Measurements from ENCODE around the gene MAP7. TPM values are rescaled to one million over a fixed set of nuclear protein-coding genes. Genes with fewer than 3 reads are reported as not detected.

MAP7 gene
- total and polyA plus RNA-seq, 9 of the 15 experiments (the other 6 are each of a cell fraction or from before 2014, with no cell fraction given) = 0.76 to 7.7 (median 3.9) TPM

DNA sequence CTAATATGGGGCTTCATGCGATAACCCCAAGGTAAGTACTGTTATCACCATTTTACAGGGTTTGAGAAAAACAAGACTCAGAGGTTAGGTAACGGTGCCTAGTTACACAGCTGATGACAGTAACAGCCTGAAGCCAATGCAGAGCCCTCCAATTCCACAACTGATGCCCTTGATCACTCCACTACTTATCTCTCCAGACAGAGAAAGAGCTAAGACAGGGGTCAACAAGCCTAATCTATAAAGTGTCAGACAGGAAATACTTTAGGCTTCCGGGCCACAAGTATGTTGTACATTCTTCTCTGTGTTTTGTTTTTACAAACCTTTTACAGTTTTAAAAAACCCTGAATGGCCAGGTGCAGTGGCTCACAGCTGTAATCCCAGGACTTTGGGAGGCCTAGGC lies 50.9 kb downstream of the MAP7 start:
- ChIA-PET CTCF (ENCODE audit: low intra/inter-chr PET ratio) (no interaction called here), POLR2A (interaction anchor here (1.2 kb wide), 1 partner anchor 10 kb away, joined by 4 read pairs; no protein-coding TSS in a partner anchor)
- no peaks in the 10 kb centered on the region for H3K27me3 ChIP-seq (ENCODE audit: control insufficient read depth in 2 of 2, insufficient read depth in 2 of 2, low read length in 2 of 2)
- H2AFZ ChIP-seq (ENCODE audit: low read depth, low read length) = no peak overlapping the region; the same call in 1 of the 2 replicates
- 2% methylated on average over 3 of the region's 3 CpGs for WGBS (ENCODE audit: insufficient coverage, low coverage, missing lambda C conversion rate)
- no peaks in the 10 kb centered on the region for H3K36me3 ChIP-seq (ENCODE audit: control insufficient read depth, insufficient read depth, low read length)
- H4K20me1 ChIP-seq (replicated peaks; ENCODE audit: control insufficient read depth, insufficient read depth, low read length) = no peaks in the 10 kb centered on the region
- no peak overlapping the region for H3K27ac ChIP-seq (ENCODE audit: extremely low read depth, low read depth, low read length)
- in situ Hi-C loops (cut with MboI) = no loop called here
- DNase-seq (ENCODE audit: extremely low read depth in 1 of 4, low spot score in 3 of 4) (peak in 2 of 4 experiments; percentile 27 to 70), ATAC-seq (peak; percentile 77), FAIRE-seq (peak; percentile 58)
- H3K9me3 ChIP-seq (replicated peaks; ENCODE audit: control insufficient read depth, insufficient read depth, low read depth, low read length) = no peaks in the 10 kb centered on the region
- no peaks in the 10 kb centered on the region for H3K79me2 ChIP-seq (ENCODE audit: control insufficient read depth, insufficient read depth, low read length)
- H3K9ac ChIP-seq (ENCODE audit: insufficient read depth in 1 of 2, low read depth in 2 of 2, low read length in 2 of 2) = no peak overlapping the region
- intact Hi-C loops (cut with micrococcal nuclease) = no loop called here
- H3K9me1 ChIP-seq (ENCODE audit: control insufficient read depth, insufficient read depth, low read length) = no peaks in the 10 kb centered on the region
- no peak overlapping the region for H3K4me3 ChIP-seq
- no peak overlapping the region; the same call in 1 of the 2 replicates for H3K4me2 ChIP-seq (ENCODE audit: insufficient read depth, low read length)
- no TSS peak for BruUV-seq (replicated peaks)
- peaks cover 0 to 13% of the 10 kb centered on the region in 2 experiments; a peak in 2 of 5 replicates for H3K4me1 ChIP-seq (replicated peaks in 1 of 2; ENCODE audit: control insufficient read depth in 2 of 2, insufficient read depth in 2 of 2, low read length in 2 of 2)
- TF ChIP-seq TBL1XR1 (IDR thresholded peaks at IDR 0.05; ENCODE audit: low read length in 2 of 2) = 0 out of 4 replicates have a peak, but pooled peaks of 1 of the 2 experiments have one; percentile 56
- TF ChIP-seq, protein P1, sequence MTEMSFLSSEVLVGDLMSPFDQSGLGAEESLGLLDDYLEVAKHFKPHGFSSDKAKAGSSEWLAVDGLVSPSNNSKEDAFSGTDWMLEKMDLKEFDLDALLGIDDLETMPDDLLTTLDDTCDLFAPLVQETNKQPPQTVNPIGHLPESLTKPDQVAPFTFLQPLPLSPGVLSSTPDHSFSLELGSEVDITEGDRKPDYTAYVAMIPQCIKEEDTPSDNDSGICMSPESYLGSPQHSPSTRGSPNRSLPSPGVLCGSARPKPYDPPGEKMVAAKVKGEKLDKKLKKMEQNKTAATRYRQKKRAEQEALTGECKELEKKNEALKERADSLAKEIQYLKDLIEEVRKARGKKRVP (CRISPR knock-in tag; IDR thresholded peaks at IDR 0.05) = no peak
- TF ChIP-seq NCOR1 (IDR thresholded peaks at IDR 0.05) = peak; percentile 75
- TF ChIP-seq DMBX1 (CRISPR knock-in tag; IDR thresholded peaks at IDR 0.05; ENCODE audit: borderline replicate concordance) = peak; percentile 67; the same call in 1 of the 2 replicates
- TF ChIP-seq RNF2 (IDR thresholded peaks at IDR 0.05) = peak; percentile 13; the same call in 1 of the 2 replicates
- TF ChIP-seq NR2C2 (CRISPR knock-in tag; IDR thresholded peaks at IDR 0.05) = no peak
- peak; percentile 70; the same call in 1 of the 2 replicates for TF ChIP-seq NR2C2 (tag; IDR thresholded peaks at IDR 0.05)
- TF ChIP-seq NR2C1 (IDR thresholded peaks at IDR 0.05) = 0 out of 2 replicates have a peak, but pooled peaks have one; percentile 11
- peak; percentile 86 for TF ChIP-seq NR2C1 (tag; IDR thresholded peaks at IDR 0.05)
- TF ChIP-seq, protein P2, sequence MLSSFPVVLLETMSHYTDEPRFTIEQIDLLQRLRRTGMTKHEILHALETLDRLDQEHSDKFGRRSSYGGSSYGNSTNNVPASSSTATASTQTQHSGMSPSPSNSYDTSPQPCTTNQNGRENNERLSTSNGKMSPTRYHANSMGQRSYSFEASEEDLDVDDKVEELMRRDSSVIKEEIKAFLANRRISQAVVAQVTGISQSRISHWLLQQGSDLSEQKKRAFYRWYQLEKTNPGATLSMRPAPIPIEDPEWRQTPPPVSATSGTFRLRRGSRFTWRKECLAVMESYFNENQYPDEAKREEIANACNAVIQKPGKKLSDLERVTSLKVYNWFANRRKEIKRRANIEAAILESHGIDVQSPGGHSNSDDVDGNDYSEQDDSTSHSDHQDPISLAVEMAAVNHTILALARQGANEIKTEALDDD (IDR thresholded peaks at IDR 0.05) = peak; percentile 77; the same call in 1 of the 2 replicates
- TF ChIP-seq CHD2 (IDR thresholded peaks at IDR 0.05; ENCODE audit: low read depth, low read length) = no peak
- no peak for TF ChIP-seq WHSC1 (IDR thresholded peaks at IDR 0.05; ENCODE audit: low read length)
- peak; percentile 72 for TF ChIP-seq CBFA2T2 (conservative IDR thresholded peaks at IDR 0.05)
- peak; percentile 87 for TF ChIP-seq CBFA2T3 (IDR thresholded peaks at IDR 0.05)
- TF ChIP-seq KDM1A (IDR thresholded peaks at IDR 0.05) = peak; percentile 17 to 34; a peak in 1 of 4 replicates
- TF ChIP-seq RFX1 (IDR thresholded peaks at IDR 0.05) = no peak
- TF ChIP-seq, protein P3, sequence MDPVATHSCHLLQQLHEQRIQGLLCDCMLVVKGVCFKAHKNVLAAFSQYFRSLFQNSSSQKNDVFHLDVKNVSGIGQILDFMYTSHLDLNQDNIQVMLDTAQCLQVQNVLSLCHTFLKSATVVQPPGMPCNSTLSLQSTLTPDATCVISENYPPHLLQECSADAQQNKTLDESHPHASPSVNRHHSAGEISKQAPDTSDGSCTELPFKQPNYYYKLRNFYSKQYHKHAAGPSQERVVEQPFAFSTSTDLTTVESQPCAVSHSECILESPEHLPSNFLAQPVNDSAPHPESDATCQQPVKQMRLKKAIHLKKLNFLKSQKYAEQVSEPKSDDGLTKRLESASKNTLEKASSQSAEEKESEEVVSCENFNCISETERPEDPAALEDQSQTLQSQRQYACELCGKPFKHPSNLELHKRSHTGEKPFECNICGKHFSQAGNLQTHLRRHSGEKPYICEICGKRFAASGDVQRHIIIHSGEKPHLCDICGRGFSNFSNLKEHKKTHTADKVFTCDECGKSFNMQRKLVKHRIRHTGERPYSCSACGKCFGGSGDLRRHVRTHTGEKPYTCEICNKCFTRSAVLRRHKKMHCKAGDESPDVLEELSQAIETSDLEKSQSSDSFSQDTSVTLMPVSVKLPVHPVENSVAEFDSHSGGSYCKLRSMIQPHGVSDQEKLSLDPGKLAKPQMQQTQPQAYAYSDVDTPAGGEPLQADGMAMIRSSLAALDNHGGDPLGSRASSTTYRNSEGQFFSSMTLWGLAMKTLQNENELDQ (CRISPR knock-in tag; IDR thresholded peaks at IDR 0.05; ENCODE audit: borderline replicate concordance) = no peak
- no peak for TF ChIP-seq NFRKB (IDR thresholded peaks at IDR 0.05; ENCODE audit: low read depth)
